ENCODE measurements around the gene SLC9A1. TPM values are rescaled to one million over a fixed set of nuclear protein-coding genes. Genes with fewer than 3 reads are reported as not detected.

The SLC9A1 gene
- total and polyA plus RNA-seq, 2 of the 8 experiments (the other 6 are each of a cell fraction or from before 2014, with no cell fraction given): 11.3 to 25.1 TPM

DNA sequence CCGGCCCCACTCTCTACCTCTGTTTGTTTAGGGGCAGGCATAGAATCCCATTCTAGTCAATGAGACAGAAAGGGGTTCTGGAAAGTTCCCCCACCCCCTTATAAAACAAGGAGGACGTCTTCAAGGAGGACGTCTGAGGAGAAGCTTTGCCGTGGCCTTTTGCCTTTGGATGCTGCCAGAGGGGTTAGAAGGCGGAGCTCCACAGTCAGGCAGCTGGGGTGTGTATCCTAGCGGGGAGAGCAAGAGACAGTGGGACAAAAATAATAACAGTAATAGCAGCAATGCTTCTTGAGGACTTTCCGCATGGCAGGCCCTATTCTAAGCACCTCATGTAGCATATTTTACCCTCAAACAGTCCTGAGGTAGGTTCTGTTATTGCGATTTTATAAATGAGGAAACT is 94.0 kb downstream of the SLC9A1 start:
- 93% methylated on average over 8 of the region's 8 CpGs; no CpG with 5 or more reads in 1 of the 2 experiments for WGBS, 2 experiments (ENCODE audit: extremely low coverage in 1 of 2, insufficient coverage in 1 of 2, insufficient read length in 1 of 2, insufficient replicate concordance in 2 of 2, low coverage in 1 of 2, low lambda C conversion rate in 2 of 2, missing lambda C conversion rate in 1 of 2)
- Histone ChIP-seq H3K4me2 (ENCODE audit: insufficient read depth in 1 of 2, low read depth in 2 of 2, low read length in 2 of 2) (no peak overlapping the region), H2BK5ac (ENCODE audit: low read depth, low read length) (no peak overlapping the region), H3K36me3 (ENCODE audit: control insufficient read depth in 2 of 4, insufficient read depth in 4 of 4, low read length in 3 of 4) (peaks cover 0 to 5% (median 0%) of the 10 kb centered on the region in 4 experiments; a peak in 1 of 8 replicates), H3K4ac (replicated peaks; ENCODE audit: insufficient read length, low read depth, low read length) (no peak overlapping the region), H3K27me3 (replicated peaks in 1 of 4; ENCODE audit: control insufficient read depth in 3 of 4, extremely low read depth in 1 of 4, insufficient read depth in 3 of 4, low read length in 3 of 4) (no peaks in the 10 kb centered on the region), H2BK20ac (ENCODE audit: low read length) (no peak overlapping the region), H3K79me1 (ENCODE audit: low read depth, low read length) (no peaks in the 10 kb centered on the region), H4K8ac (ENCODE audit: extremely low read depth, insufficient read depth, low read length) (no peak overlapping the region), H2BK120ac (replicated peaks; ENCODE audit: low read depth, low read length) (no peak overlapping the region), H3K4me3 (ENCODE audit: extremely low read depth in 1 of 4, insufficient read depth in 2 of 4, low read depth in 3 of 4, low read length in 4 of 4) (no peak overlapping the region), H3K79me2 (ENCODE audit: control insufficient read depth in 1 of 2, insufficient read depth in 2 of 2, low read length in 2 of 2) (no peaks in the 10 kb centered on the region), H3K14ac (ENCODE audit: insufficient read length) (no peak overlapping the region), H3K56ac (replicated peaks; ENCODE audit: insufficient read length, low read depth, low read length) (no peak overlapping the region), H2AFZ (ENCODE audit: low read length) (no peak overlapping the region), H2BK12ac (ENCODE audit: low read depth, low read length) (no peak overlapping the region), H3K23me2 (ENCODE audit: low read depth, low read length) (no peaks in the 10 kb centered on the region; the same call in 1 of the 2 replicates), H3K18ac (ENCODE audit: extremely low read depth, low read length) (no peak overlapping the region), H3K4me1 (replicated peaks in 1 of 4; ENCODE audit: control insufficient read depth in 3 of 4, insufficient read depth in 4 of 4, low read length in 3 of 4) (peaks cover 3 to 26% (median 19%) of the 10 kb centered on the region in 4 experiments), H4K20me1 (replicated peaks in 1 of 2; ENCODE audit: control insufficient read depth in 1 of 2, insufficient read depth in 2 of 2, low read length in 2 of 2) (no peaks in the 10 kb centered on the region), H3K27ac (ENCODE audit: low read depth, low read length) (no peak overlapping the region), H4K5ac (ENCODE audit: insufficient read length, low read depth, low read length) (no peak overlapping the region), H3K9me3 (ENCODE audit: insufficient read depth in 2 of 2, low read depth in 1 of 2, low read length in 1 of 2) (peaks cover 0 to 7% of the 10 kb centered on the region in 2 experiments; a peak in 1 of 4 replicates), H4K91ac (replicated peaks; ENCODE audit: insufficient read length, low read length) (no peak overlapping the region), H3K23ac (ENCODE audit: insufficient read length) (no peak overlapping the region), H2AK5ac (ENCODE audit: low read depth, low read length) (no peak overlapping the region), H2BK15ac (ENCODE audit: low read length) (no peak overlapping the region), H3K9ac (replicated peaks in 1 of 4; ENCODE audit: extremely low read depth in 1 of 4, low read depth in 3 of 4, low read length in 3 of 4) (no peak overlapping the region)
- FAIRE-seq (no peak), DNase-seq (ENCODE audit: low read depth in 1 of 2, low spot score in 2 of 2) (no peak)
- ChIA-PET CTCF (ENCODE audit: partially characterized antibody) (interaction anchor here (0.9 to 21.0 kb wide), 9 partner anchors 13 to 238 kb away, joined by 3 to 270 read pairs (median 7); no protein-coding TSS in a partner anchor), POLR2A (ENCODE audit: partially characterized antibody) (interaction anchor here (0.7 to 1.6 kb wide), 8 partner anchors 9 to 53 kb away, joined by 3 to 5 read pairs (median 4); partner anchors contain the start of gene TENT5B)
- TF ChIP-seq CEBPB (IDR thresholded peaks at IDR 0.05; ENCODE audit: low read depth, low read length): no peak

All from H1 (cell line).